GM23248 (cell line): ENCODE results near the gene RAB40A.

Experiments
- EZH2 ChIP-seq: fragments of 200-600 bp; sonication (generic); IDR thresholded peaks from 2 replicates; pipeline ENCODE4 v1.6.1; 2018; ENCODE audit warnings: antibody characterized with exemption, mild to moderate bottlenecking; ENCODE audit not compliant: insufficient read depth, poor library complexity, severe bottlenecking
- EZH2phosphoT487 ChIP-seq: fragments of 200-600 bp; sonication (generic); IDR thresholded peaks from 2 replicates; pipeline ENCODE4 v1.6.1; 2018; ENCODE audit warnings: antibody characterized with exemption, moderate library complexity, mild to moderate bottlenecking, low read depth; ENCODE audit not compliant: insufficient read depth

- TF ChIP-seq EZH2, result no peak
- no peak for TF ChIP-seq EZH2phosphoT487
These were observed 35.6 kb upstream of the RAB40A start for GRCh38 chrX:103554687-103555424.
